Tibial nerve (tissue), 4 donors: ENCODE results near the gene RBM38.

Source experiments
- EP300 ChIP-seq, 2 donors: sonication (generic); formaldehyde crosslinking; IDR thresholded peaks; one replicate each; pipeline ENCODE4 v1.6.1; 2017; ENCODE audit warnings: antibody characterized with exemption in 2 of 2, mild to moderate bottlenecking in 1 of 2
- POLR2A ChIP-seq, 2 donors: fragments of 450-650 bp; IDR thresholded peaks; one replicate each; pipeline ENCODE4 v1.6.1; 2017; ENCODE audit warnings: antibody characterized with exemption in 2 of 2, mild to moderate bottlenecking in 2 of 2, moderate library complexity in 2 of 2
- TF ChIP-seq, protein P1 (sequence below), 5 experiments: fragments of 200-600 bp in 3 of 5; fragments of 450-650 bp in 2 of 5; sonication (generic) in 3 of 5; IDR thresholded peaks; one replicate each; pipeline ENCODE4 v1.5.1; 2016 to 2019; ENCODE audit warnings: antibody characterized with exemption in 5 of 5, mild to moderate bottlenecking in 3 of 5, moderate library complexity in 2 of 5

DNA sequence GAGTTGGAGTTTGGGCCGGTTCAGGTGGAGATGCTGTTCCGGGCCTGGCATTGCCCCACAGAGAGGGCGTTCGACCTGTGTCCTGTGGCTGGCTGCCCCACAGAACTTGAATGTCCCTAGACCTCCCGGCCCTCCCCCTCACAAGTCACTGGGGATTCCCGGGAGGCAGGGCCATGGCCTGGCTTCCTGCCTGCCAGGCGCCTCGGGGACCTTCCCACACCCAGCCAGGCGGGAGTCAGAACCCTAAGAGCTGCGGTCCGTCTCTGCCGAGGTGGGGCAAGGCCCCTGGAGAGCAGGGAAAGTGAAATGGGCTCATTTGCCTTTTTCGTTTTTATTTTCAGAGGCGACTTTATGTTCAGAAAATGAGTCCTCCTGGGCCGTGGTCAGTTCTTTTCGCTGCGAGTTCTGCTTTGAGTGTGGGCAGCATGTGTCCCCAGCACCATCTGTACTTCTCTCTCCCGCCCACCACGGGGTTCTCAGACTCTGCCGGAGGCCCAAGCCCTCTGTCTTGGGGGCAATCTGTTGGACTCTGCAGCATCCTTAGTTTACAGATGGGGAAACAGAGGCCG lies 8.5 kb downstream of the RBM38 start:
- TF ChIP-seq, protein P1, sequence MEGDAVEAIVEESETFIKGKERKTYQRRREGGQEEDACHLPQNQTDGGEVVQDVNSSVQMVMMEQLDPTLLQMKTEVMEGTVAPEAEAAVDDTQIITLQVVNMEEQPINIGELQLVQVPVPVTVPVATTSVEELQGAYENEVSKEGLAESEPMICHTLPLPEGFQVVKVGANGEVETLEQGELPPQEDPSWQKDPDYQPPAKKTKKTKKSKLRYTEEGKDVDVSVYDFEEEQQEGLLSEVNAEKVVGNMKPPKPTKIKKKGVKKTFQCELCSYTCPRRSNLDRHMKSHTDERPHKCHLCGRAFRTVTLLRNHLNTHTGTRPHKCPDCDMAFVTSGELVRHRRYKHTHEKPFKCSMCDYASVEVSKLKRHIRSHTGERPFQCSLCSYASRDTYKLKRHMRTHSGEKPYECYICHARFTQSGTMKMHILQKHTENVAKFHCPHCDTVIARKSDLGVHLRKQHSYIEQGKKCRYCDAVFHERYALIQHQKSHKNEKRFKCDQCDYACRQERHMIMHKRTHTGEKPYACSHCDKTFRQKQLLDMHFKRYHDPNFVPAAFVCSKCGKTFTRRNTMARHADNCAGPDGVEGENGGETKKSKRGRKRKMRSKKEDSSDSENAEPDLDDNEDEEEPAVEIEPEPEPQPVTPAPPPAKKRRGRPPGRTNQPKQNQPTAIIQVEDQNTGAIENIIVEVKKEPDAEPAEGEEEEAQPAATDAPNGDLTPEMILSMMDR (IDR thresholded peaks at IDR 0.05), result no peak
- TF ChIP-seq POLR2A (IDR thresholded peaks at IDR 0.05) (no peak), EP300 (IDR thresholded peaks at IDR 0.05) (peak in 1 of 2 donors; percentile 7)
